GM10266 (cell line): ENCODE measurements around the gene ZNF536.

Experiments used
- DNase-seq: peaks from one replicate; pipeline ENCODE4 v3.0.0; 2012; ENCODE audit errors: extremely low spot score
- CTCF ChIP-seq: IDR thresholded peaks from 2 replicates; pipeline ENCODE4 v1.5.1; 2012; ENCODE audit warnings: mild to moderate bottlenecking, low read depth; ENCODE audit not compliant: control insufficient read depth, insufficient read depth; ENCODE audit errors: missing control alignments

Gene ZNF536

GRCh38 chr19:30364866-30365800 is 7.1 kb upstream of the ZNF536 start:
- DNase-seq, result no peak
- TF ChIP-seq CTCF, result no peak

- no peak for DNase-seq
- TF ChIP-seq CTCF, result no peak
Observed at GRCh38 chr19:30366282-30366681, 5.9 kb upstream of the ZNF536 start.

GRCh38 chr19:30367006-30367405 is 5.2 kb upstream of the ZNF536 start:
- DNase-seq, result no peak
- TF ChIP-seq CTCF, result no peak

GRCh38 chr19:30367421-30367820 is 4.8 kb upstream of the ZNF536 start:
- no peak for TF ChIP-seq CTCF
- DNase-seq, result no peak

GRCh38 chr19:30369833-30370232 is 2.4 kb upstream of the ZNF536 start:
- no peak for DNase-seq
- TF ChIP-seq CTCF, result no peak

GRCh38 chr19:30371161-30371836 is 885 bp upstream of the ZNF536 start:
- no peak for TF ChIP-seq CTCF
- no peak for DNase-seq

- DNase-seq, result no peak
- no peak for TF ChIP-seq CTCF
Observed at GRCh38 chr19:30373593-30373992, 1.4 kb downstream of the ZNF536 start.
